Central memory CD8-positive, alpha-beta T cell (primary cell): Measurements from ENCODE around the gene SRP68.

Experiments used
- ATAC-seq: fragments of 150-1000 bp; cut with Tn5 transposase; replicated peaks from 2 replicates; pipeline ENCODE4 v1.10.0; 2022; ENCODE audit warnings: mild to moderate bottlenecking, moderate FRiP score, moderate number of reproducible peaks; ENCODE audit not compliant: poor library complexity, severe bottlenecking; ENCODE audit errors: extremely low read depth
- DNase-seq, 2 donors: peaks; one replicate each; pipeline ENCODE4 v3.0.0; 2021; ENCODE audit warnings: low spot score in 2 of 2
- H3K27ac Mint-ChIP-seq: one replicate; pipeline ENCODE4 v1.8.0; 2022; ENCODE audit warnings: low read depth, mild to moderate bottlenecking, moderate library complexity, mixed read lengths
- H3K27me3 Mint-ChIP-seq: one replicate; pipeline ENCODE4 v1.8.0; 2022; ENCODE audit warnings: mixed read lengths
- H3K36me3 Mint-ChIP-seq: one replicate; pipeline ENCODE4 v1.8.0; 2022; ENCODE audit warnings: mild to moderate bottlenecking, moderate library complexity, mixed read lengths; ENCODE audit not compliant: insufficient read depth
- H3K4me1 Mint-ChIP-seq: one replicate; pipeline ENCODE4 v1.8.0; 2022; ENCODE audit warnings: mixed read lengths
- H3K4me3 Mint-ChIP-seq: one replicate; pipeline ENCODE4 v1.8.0; 2022; ENCODE audit warnings: mild to moderate bottlenecking, moderate library complexity, mixed read lengths
- H3K9me3 Mint-ChIP-seq: one replicate; pipeline ENCODE4 v1.8.0; 2022; ENCODE audit warnings: mixed read lengths

The SRP68 gene

GRCh38 chr17:76072148-76072858, at the start of gene SRP68:
Gene SRP68 (minus strand): TSS chr17:76072517. CDS start chr17:76072491, 26 bp downstream.
- H3K27ac Mint-ChIP-seq = peak within 1 kb of the TSS; percentile 96
- H3K9me3 Mint-ChIP-seq = no peaks in the 10 kb centered on the region
- peaks cover 29% of the 10 kb centered on the region for H3K36me3 Mint-ChIP-seq
- H3K4me1 Mint-ChIP-seq = peaks cover 44% of the 10 kb centered on the region
- peaks cover 31% of the 10 kb centered on the region for H3K27me3 Mint-ChIP-seq
- peak; percentile 64 to 65 for DNase-seq
- H3K4me3 Mint-ChIP-seq = peak within 1 kb of the TSS; percentile 98
- peak; percentile 84 for ATAC-seq

DNA sequence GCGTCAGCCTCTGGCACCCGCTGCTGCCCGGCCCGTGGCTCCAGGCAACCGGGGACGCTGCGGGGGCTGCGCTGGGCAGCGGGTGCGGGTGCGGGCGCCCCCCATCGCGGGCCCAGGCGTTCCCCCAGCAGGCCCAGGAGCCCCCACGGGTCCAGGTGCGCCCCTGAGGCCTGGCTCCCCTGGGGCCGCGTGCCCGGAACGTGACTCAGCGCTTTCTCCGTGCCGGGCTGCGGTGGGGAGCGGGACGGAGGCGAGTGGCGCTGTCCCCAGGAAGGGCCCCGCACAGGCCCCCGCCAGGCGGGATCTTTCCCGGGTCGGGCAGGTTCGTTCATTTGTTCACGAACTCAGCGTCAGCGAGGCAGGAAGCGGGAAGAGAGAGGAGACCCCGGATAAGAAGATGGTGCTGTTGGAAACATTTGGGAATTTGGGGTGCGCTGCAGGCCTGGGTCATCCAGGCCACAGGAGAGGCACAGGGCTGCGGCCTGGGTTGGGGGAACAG, 49.7 kb upstream of the SRP68 start:
- no peaks in the 10 kb centered on the region for H3K9me3 Mint-ChIP-seq
- peaks cover 3% of the 10 kb centered on the region for H3K36me3 Mint-ChIP-seq
- no peak overlapping the region for H3K4me3 Mint-ChIP-seq
- no peak for ATAC-seq
- peaks cover 5% of the 10 kb centered on the region for H3K4me1 Mint-ChIP-seq
- H3K27me3 Mint-ChIP-seq = no peaks in the 10 kb centered on the region
- H3K27ac Mint-ChIP-seq = no peak overlapping the region
- DNase-seq = no peak

- Mint-ChIP-seq H3K4me3 (peak overlapping the region; percentile 23), H3K36me3 (peaks cover 3% of the 10 kb centered on the region), H3K27ac (peak overlapping the region; percentile 61), H3K27me3 (no peaks in the 10 kb centered on the region), H3K4me1 (peaks cover 5% of the 10 kb centered on the region), H3K9me3 (no peaks in the 10 kb centered on the region)
- ATAC-seq (no peak), DNase-seq (no peak)
Observed at GRCh38 chr17:76120658-76121008, 48.3 kb upstream of the SRP68 start.

GRCh38 chr17:76119409-76120371, 47.4 kb upstream of the SRP68 start:
- no peak for ATAC-seq
- Mint-ChIP-seq H3K4me1 (peaks cover 5% of the 10 kb centered on the region), H3K9me3 (no peaks in the 10 kb centered on the region), H3K27me3 (no peaks in the 10 kb centered on the region), H3K36me3 (peaks cover 3% of the 10 kb centered on the region), H3K27ac (no peak overlapping the region), H3K4me3 (no peak overlapping the region)
- no peak for DNase-seq

DNA sequence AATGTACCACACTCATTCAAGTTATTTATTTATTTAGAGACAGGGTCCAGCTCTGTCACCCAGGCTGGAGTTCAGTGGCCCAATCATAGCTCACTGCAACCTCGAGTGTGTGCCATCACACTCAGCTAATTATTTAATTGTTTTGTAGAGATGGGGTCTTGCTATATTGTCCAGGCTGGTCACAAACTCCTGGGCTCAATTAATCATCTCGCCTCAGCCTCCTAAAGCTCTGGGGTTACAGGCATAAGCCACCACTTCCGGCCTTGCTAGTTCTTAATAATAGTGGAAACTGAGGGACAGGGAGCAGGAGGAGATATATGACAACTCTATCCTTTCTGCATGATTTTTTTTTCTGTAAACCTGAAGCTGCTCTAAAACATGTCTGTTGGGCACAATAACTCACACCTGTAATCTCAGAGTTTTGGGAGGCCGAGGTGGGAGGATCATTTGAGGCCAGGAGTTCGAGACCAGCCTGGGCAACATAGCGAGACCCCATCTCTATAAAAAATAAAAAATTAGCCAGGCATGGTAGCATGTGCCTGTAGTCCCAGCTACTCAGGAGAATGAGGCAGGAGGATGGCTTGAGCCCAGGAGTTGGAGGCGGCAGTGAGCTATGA, 42.9 kb upstream of the SRP68 start:
- H3K4me3 Mint-ChIP-seq = no peak overlapping the region
- ATAC-seq = no peak
- no peak for DNase-seq
- H3K27ac Mint-ChIP-seq = no peak overlapping the region
- no peaks in the 10 kb centered on the region for H3K9me3 Mint-ChIP-seq
- H3K36me3 Mint-ChIP-seq = no peaks in the 10 kb centered on the region
- H3K27me3 Mint-ChIP-seq = no peaks in the 10 kb centered on the region
- H3K4me1 Mint-ChIP-seq = no peaks in the 10 kb centered on the region

GRCh38 chr17:76111956-76112355, 39.6 kb upstream of the SRP68 start:
- no peak overlapping the region for H3K4me3 Mint-ChIP-seq
- H3K27ac Mint-ChIP-seq = no peak overlapping the region
- ATAC-seq = no peak
- no peaks in the 10 kb centered on the region for H3K36me3 Mint-ChIP-seq
- DNase-seq = no peak
- no peaks in the 10 kb centered on the region for H3K27me3 Mint-ChIP-seq
- H3K9me3 Mint-ChIP-seq = no peaks in the 10 kb centered on the region
- no peaks in the 10 kb centered on the region for H3K4me1 Mint-ChIP-seq

- DNase-seq = no peak
- no peak overlapping the region for H3K27ac Mint-ChIP-seq
- no peak for ATAC-seq
- H3K27me3 Mint-ChIP-seq = no peaks in the 10 kb centered on the region
- H3K4me3 Mint-ChIP-seq = no peak overlapping the region
- peaks cover 14% of the 10 kb centered on the region for H3K4me1 Mint-ChIP-seq
- H3K9me3 Mint-ChIP-seq = no peaks in the 10 kb centered on the region
- peaks cover 6% of the 10 kb centered on the region for H3K36me3 Mint-ChIP-seq
Observed at GRCh38 chr17:76107509-76107908, 35.2 kb upstream of the SRP68 start.

- no peaks in the 10 kb centered on the region for H3K9me3 Mint-ChIP-seq
- H3K36me3 Mint-ChIP-seq = peaks cover 6% of the 10 kb centered on the region
- no peak overlapping the region for H3K4me3 Mint-ChIP-seq
- no peak for ATAC-seq
- no peaks in the 10 kb centered on the region for H3K27me3 Mint-ChIP-seq
- H3K4me1 Mint-ChIP-seq = peaks cover 15% of the 10 kb centered on the region
- no peak overlapping the region for H3K27ac Mint-ChIP-seq
- no peak for DNase-seq
Observed at GRCh38 chr17:76106703-76107102, 34.4 kb upstream of the SRP68 start.

DNA sequence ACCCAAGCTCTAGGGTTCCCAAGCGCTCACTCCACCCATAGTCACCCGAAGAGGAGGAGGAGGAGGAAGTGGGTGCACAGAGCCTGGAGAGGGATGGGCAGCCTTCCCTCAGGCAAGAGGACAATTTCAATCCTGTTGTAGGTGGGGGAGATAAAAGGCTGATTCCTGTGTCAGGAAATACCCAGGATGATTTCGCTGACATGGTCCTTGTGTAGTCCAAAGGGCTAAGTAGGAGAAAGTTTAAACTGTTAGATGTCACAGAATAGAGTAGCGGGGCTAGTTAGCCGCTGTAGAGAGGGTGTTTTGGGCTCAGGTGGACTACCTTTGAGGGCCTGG, 32.5 kb upstream of the SRP68 start:
- DNase-seq (no peak), ATAC-seq (no peak)
- H3K4me3 Mint-ChIP-seq = peak overlapping the region; percentile 98
- peaks cover 26% of the 10 kb centered on the region for H3K4me1 Mint-ChIP-seq
- peak overlapping the region; percentile 72 for H3K27ac Mint-ChIP-seq
- H3K27me3 Mint-ChIP-seq = no peaks in the 10 kb centered on the region
- no peaks in the 10 kb centered on the region for H3K9me3 Mint-ChIP-seq
- H3K36me3 Mint-ChIP-seq = peaks cover 17% of the 10 kb centered on the region

GRCh38 chr17:76104140-76104895, 32.0 kb upstream of the SRP68 start:
- no peaks in the 10 kb centered on the region for H3K27me3 Mint-ChIP-seq
- DNase-seq = no peak
- H3K4me3 Mint-ChIP-seq = peak overlapping the region; percentile 98
- H3K4me1 Mint-ChIP-seq = peaks cover 28% of the 10 kb centered on the region
- H3K9me3 Mint-ChIP-seq = no peaks in the 10 kb centered on the region
- H3K36me3 Mint-ChIP-seq = peaks cover 21% of the 10 kb centered on the region
- H3K27ac Mint-ChIP-seq = peak overlapping the region; percentile 95
- no peak for ATAC-seq

GRCh38 chr17:76103274-76104139, 31.2 kb upstream of the SRP68 start, which contains the start of gene EXOC7:
Gene EXOC7 (minus strand): TSS chr17:76103787. CDS start chr17:76103692, 95 bp downstream.
- H3K27ac Mint-ChIP-seq = peak within 1 kb of the TSS; percentile 95
- H3K4me1 Mint-ChIP-seq = peaks cover 28% of the 10 kb centered on the region

More at GRCh38 chr17:76103274-76104139, 31.2 kb upstream of the SRP68 start, which contains the start of gene EXOC7:
- no peaks in the 10 kb centered on the region for H3K27me3 Mint-ChIP-seq
- peaks cover 29% of the 10 kb centered on the region for H3K36me3 Mint-ChIP-seq
- ATAC-seq = peak; percentile 92
- peak; percentile 88 to 90 for DNase-seq
- peak within 1 kb of the TSS; percentile 98 for H3K4me3 Mint-ChIP-seq
- H3K9me3 Mint-ChIP-seq = no peaks in the 10 kb centered on the region
